H9 (cell line): ENCODE measurements around the gene CCL17. TPM values are rescaled to one million over a fixed set of nuclear protein-coding genes. Genes with fewer than 3 reads are reported as not detected.
"Not testable (repeated sequence)": the region's sequence is repeated elsewhere in the genome, so short reads cannot be mapped to it uniquely, and the experiment has no call there.

ENCODE experiments used
- DNase-seq: peaks from one replicate; pipeline ENCODE4 v3.0.0-alpha.2; 2017
- H2AFZ ChIP-seq: one replicate; pipeline ENCODE4 v1.6.1; 2013; ENCODE audit warnings: mild to moderate bottlenecking, low read length, control low read depth, moderate library complexity
- H2AK5ac ChIP-seq: 2 replicates; pipeline ENCODE4 v1.6.1; 2013; ENCODE audit warnings: low read length, control low read depth, mixed read lengths; ENCODE audit not compliant: insufficient read length
- H2BK120ac ChIP-seq: one replicate; pipeline ENCODE4 v1.6.1; 2013; ENCODE audit warnings: low read depth, mild to moderate bottlenecking, low read length, control low read depth, inconsistent platforms; ENCODE audit not compliant: poor library complexity, severe bottlenecking
- H2BK12ac ChIP-seq: 2 replicates; pipeline ENCODE4 v1.6.1; 2013; ENCODE audit warnings: low read length, control low read depth, mixed read lengths, low read depth; ENCODE audit not compliant: insufficient read length
- H2BK15ac ChIP-seq: 2 replicates; pipeline ENCODE4 v1.6.1; 2013; ENCODE audit warnings: low read depth, low read length, control low read depth
- H2BK20ac ChIP-seq: one replicate; pipeline ENCODE4 v1.6.1; 2013; ENCODE audit warnings: low read depth, mild to moderate bottlenecking, low read length, control low read depth, inconsistent platforms; ENCODE audit not compliant: poor library complexity, severe bottlenecking
- H2BK5ac ChIP-seq: 2 replicates; pipeline ENCODE4 v1.6.1; 2013; ENCODE audit warnings: low read length, control low read depth, mixed read lengths; ENCODE audit not compliant: insufficient read length
- H3K14ac ChIP-seq: 2 replicates; pipeline ENCODE4 v1.6.1; 2013; ENCODE audit warnings: low read length, control low read depth; ENCODE audit not compliant: insufficient read depth
- H3K18ac ChIP-seq: 2 replicates; pipeline ENCODE4 v1.6.1; 2013; ENCODE audit warnings: low read depth, mild to moderate bottlenecking, mixed read lengths, low read length, control low read depth; ENCODE audit not compliant: insufficient read length
- H3K23ac ChIP-seq: 2 replicates; pipeline ENCODE4 v1.6.1; 2013; ENCODE audit warnings: low read length, control low read depth, mixed read lengths, low read depth; ENCODE audit not compliant: insufficient read length
- H3K23me2 ChIP-seq: 2 replicates; pipeline ENCODE4 v1.6.1; 2013; ENCODE audit warnings: low read depth, mild to moderate bottlenecking, mixed read lengths, low read length, control low read depth; ENCODE audit not compliant: insufficient read length, poor library complexity, severe bottlenecking
- H3K27ac ChIP-seq: 2 replicates; pipeline ENCODE4 v1.5.1; 2013; ENCODE audit warnings: low read length, control low read depth, mixed read lengths, low read depth; ENCODE audit not compliant: insufficient read length
- H3K27me3 ChIP-seq: 2 replicates; pipeline ENCODE4 v1.6.1; 2013; ENCODE audit warnings: low read length, control low read depth, inconsistent platforms; ENCODE audit not compliant: insufficient read depth
- H3K4ac ChIP-seq: 2 replicates; pipeline ENCODE4 v1.6.1; 2013; ENCODE audit warnings: low read depth, mild to moderate bottlenecking, control low read depth, inconsistent platforms, low read length, moderate library complexity
- H3K4me1 ChIP-seq: 2 replicates; pipeline ENCODE4 v1.6.1; 2013; ENCODE audit warnings: low read length, control low read depth, inconsistent platforms; ENCODE audit not compliant: insufficient read depth
- H3K4me2 ChIP-seq: 2 replicates; pipeline ENCODE4 v1.6.1; 2013; ENCODE audit warnings: low read length, control low read depth, mixed read lengths; ENCODE audit not compliant: insufficient read length, insufficient read depth
- H3K56ac ChIP-seq: 2 replicates; pipeline ENCODE4 v1.6.1; 2013; ENCODE audit warnings: low read depth, mild to moderate bottlenecking, mixed read lengths, low read length, control low read depth; ENCODE audit not compliant: insufficient read length
- H3K79me1 ChIP-seq: 2 replicates; pipeline ENCODE4 v1.6.1; 2013; ENCODE audit warnings: low read depth, mild to moderate bottlenecking, moderate library complexity, low read length, control low read depth, inconsistent platforms; ENCODE audit not compliant: insufficient read depth, poor library complexity, severe bottlenecking
- H3K79me2 ChIP-seq: 2 replicates; pipeline ENCODE4 v1.6.1; 2013; ENCODE audit warnings: low read length, control low read depth, inconsistent platforms; ENCODE audit not compliant: insufficient read depth
- H3K9ac ChIP-seq: 2 replicates; pipeline ENCODE4 v1.6.1; 2013; ENCODE audit warnings: low read length, control low read depth, mixed read lengths; ENCODE audit not compliant: insufficient read length; ENCODE audit errors: extremely low read depth
- H3K9me3 ChIP-seq: one replicate; pipeline ENCODE4 v1.6.1; 2013; ENCODE audit warnings: low read depth, low read length, inconsistent platforms; ENCODE audit not compliant: control insufficient read depth
- H3T11ph ChIP-seq: one replicate; pipeline ENCODE4 v1.6.1; 2013; ENCODE audit warnings: mild to moderate bottlenecking, low read length, control low read depth, inconsistent platforms
- H4K20me1 ChIP-seq: one replicate; pipeline ENCODE4 v1.6.1; 2013; ENCODE audit not compliant: control insufficient read depth, insufficient read length, insufficient read depth
- H4K5ac ChIP-seq: 2 replicates; pipeline ENCODE4 v1.6.1; 2013; ENCODE audit warnings: low read depth, mild to moderate bottlenecking, mixed read lengths, low read length, control low read depth; ENCODE audit not compliant: insufficient read length
- H4K8ac ChIP-seq: replicated peaks from 2 replicates; pipeline ENCODE4 v1.6.1; 2013; ENCODE audit warnings: low read length, control low read depth, mixed read lengths, low read depth; ENCODE audit not compliant: insufficient read length
- H4K91ac ChIP-seq: 2 replicates; pipeline ENCODE4 v1.6.1; 2013; ENCODE audit warnings: low read depth, mild to moderate bottlenecking, moderate library complexity, mixed read lengths, low read length, control low read depth; ENCODE audit not compliant: insufficient read length
- H3K27ac Mint-ChIP-seq, 3 experiments: 2 replicates in 2 of 3; 3 replicates in 1 of 3; pipeline ENCODE4 v1.8.0; 2020 to 2021; ENCODE audit warnings: mixed read lengths in 3 of 3, mild to moderate bottlenecking in 1 of 3, moderate library complexity in 1 of 3
- H3K27me3 Mint-ChIP-seq: 2 replicates; pipeline ENCODE4 v1.8.0; 2021; ENCODE audit warnings: low read depth, mild to moderate bottlenecking, moderate library complexity, mixed read lengths
- H3K36me3 Mint-ChIP-seq, 3 experiments: 2 replicates in 2 of 3; 3 replicates in 1 of 3; pipeline ENCODE4 v1.8.0; 2020 to 2021; ENCODE audit warnings: low read depth in 3 of 3, mixed read lengths in 3 of 3; ENCODE audit not compliant: insufficient read depth in 1 of 3
- H3K4me1 Mint-ChIP-seq, 2 experiments: 2 replicates each; pipeline ENCODE4 v1.8.0; 2020; ENCODE audit warnings: mixed read lengths in 2 of 2
- H3K4me3 Mint-ChIP-seq, 2 experiments: 2 replicates in 1 of 2; 3 replicates in 1 of 2; pipeline ENCODE4 v1.8.0; 2020 to 2021; ENCODE audit warnings: mild to moderate bottlenecking in 2 of 2, mixed read lengths in 2 of 2, moderate library complexity in 1 of 2
- H3K9me3 Mint-ChIP-seq, 2 experiments: 2 replicates in 1 of 2; 3 replicates in 1 of 2; pipeline ENCODE4 v1.8.0; 2020; ENCODE audit warnings: mild to moderate bottlenecking in 2 of 2, mixed read lengths in 2 of 2, moderate library complexity in 1 of 2
- WGBS: extraction: QIAGEN DNeasy Blood & Tissue Kit; methylation state at CpG from one replicate; pipeline ENCODE4 v1.1.7; 2013; ENCODE audit warnings: missing lambda C conversion rate, low lambda C conversion rate, mixed read lengths; ENCODE audit not compliant: insufficient read length; ENCODE audit errors: extremely low coverage; 5-methylcytosine and 5-hydroxymethylcytosine counted together
- total RNA-seq: library from RNA; stranded (reverse); gene quantifications from 2 replicates; pipeline ENCODE4 v1.2.1, GENCODE V29; 2021
- TF ChIP-seq, protein P1 (sequence below): fragments of 200-600 bp; sonication (generic); conservative IDR thresholded peaks from 3 replicates; pipeline ENCODE4 v1.8.0; 2021; ENCODE audit warnings: antibody characterized with exemption, mild to moderate bottlenecking

CCL17 gene
- total RNA-seq, 1 experiment from 2014 or later, result not detected

DNA sequence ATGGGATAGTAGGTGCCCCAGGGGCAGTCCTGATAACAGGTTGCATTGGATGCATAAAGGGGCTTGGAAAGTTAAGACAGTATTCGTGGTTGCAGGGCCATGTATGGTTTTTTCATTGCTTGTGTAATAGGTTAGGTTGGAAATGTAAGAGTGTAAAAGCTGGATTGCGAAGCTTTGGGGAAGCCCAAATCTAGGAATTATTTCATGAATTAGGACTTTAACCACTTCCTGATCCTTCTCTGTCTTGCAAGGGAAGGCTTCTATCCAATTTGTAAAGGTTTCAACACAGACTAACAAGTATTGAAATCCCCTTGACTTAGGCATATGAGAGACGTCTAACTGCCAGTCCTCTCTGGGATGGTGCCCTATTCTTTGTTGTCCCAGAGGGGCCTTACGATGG, 7.8 kb upstream of the CCL17 start:
- no peak overlapping the region for H3K27ac Mint-ChIP-seq
- no peaks in the 10 kb centered on the region for H3K4me1 Mint-ChIP-seq
- peaks cover 7% of the 10 kb centered on the region; the same call in 1 of the 2 replicates for H3K27me3 Mint-ChIP-seq
- Histone ChIP-seq H2AFZ (no peak overlapping the region), H3K23me2 (no peaks in the 10 kb centered on the region), H4K20me1 (peaks cover 2% of the 10 kb centered on the region), H3K18ac (no peak overlapping the region), H3K9ac (no peak overlapping the region), H2BK20ac (no peak overlapping the region), H3K56ac (no peak overlapping the region), H4K8ac (no peak overlapping the region), H3K4ac (no peak overlapping the region), H3K4me1 (no peaks in the 10 kb centered on the region), H3K4me2 (no peak overlapping the region), H2BK15ac (no peak overlapping the region), H3K14ac (no peak overlapping the region), H3K23ac (no peak overlapping the region), H3K9me3 (no peaks in the 10 kb centered on the region), H3K79me2 (no peaks in the 10 kb centered on the region), H3K27ac (no peak overlapping the region), H3K79me1 (no peaks in the 10 kb centered on the region), H3T11ph (no peak overlapping the region), H2BK120ac (no peak overlapping the region), H2BK5ac (no peak overlapping the region), H4K5ac (no peak overlapping the region), H2BK12ac (no peak overlapping the region), H4K91ac (no peak overlapping the region), H3K27me3 (no peaks in the 10 kb centered on the region), H2AK5ac (no peak overlapping the region)
- H3K36me3 Mint-ChIP-seq, result no peaks in the 10 kb centered on the region
- TF ChIP-seq, protein P1, sequence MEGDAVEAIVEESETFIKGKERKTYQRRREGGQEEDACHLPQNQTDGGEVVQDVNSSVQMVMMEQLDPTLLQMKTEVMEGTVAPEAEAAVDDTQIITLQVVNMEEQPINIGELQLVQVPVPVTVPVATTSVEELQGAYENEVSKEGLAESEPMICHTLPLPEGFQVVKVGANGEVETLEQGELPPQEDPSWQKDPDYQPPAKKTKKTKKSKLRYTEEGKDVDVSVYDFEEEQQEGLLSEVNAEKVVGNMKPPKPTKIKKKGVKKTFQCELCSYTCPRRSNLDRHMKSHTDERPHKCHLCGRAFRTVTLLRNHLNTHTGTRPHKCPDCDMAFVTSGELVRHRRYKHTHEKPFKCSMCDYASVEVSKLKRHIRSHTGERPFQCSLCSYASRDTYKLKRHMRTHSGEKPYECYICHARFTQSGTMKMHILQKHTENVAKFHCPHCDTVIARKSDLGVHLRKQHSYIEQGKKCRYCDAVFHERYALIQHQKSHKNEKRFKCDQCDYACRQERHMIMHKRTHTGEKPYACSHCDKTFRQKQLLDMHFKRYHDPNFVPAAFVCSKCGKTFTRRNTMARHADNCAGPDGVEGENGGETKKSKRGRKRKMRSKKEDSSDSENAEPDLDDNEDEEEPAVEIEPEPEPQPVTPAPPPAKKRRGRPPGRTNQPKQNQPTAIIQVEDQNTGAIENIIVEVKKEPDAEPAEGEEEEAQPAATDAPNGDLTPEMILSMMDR, result no peak
- no peak for DNase-seq
- H3K9me3 Mint-ChIP-seq, result no peaks in the 10 kb centered on the region
- WGBS, result no CpG with 5 or more reads among the region's 4 CpGs
- no peak overlapping the region for H3K4me3 Mint-ChIP-seq

DNA sequence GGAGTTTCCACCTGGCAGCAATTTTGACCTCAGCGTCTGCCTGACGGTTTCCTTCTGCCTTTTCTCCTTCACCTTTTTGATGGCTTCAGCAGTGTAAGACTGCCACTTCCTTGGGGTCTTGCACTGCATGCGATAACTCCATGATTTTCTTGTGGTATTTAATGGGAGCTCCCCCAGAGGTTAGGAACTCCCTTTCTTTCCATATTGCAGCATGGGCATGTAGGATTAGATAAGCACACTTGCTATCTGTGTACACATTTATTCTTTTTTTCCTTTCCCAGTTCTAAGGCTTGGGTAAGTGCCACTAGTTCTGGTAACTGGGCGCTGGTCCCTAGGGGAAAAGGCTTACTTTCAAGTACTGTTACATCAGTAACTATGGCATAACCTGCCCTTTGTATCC, 7.1 kb upstream of the CCL17 start:
- not testable (repeated sequence) for H3K14ac ChIP-seq, H2BK20ac ChIP-seq, H4K20me1 ChIP-seq, H3K4ac ChIP-seq, H2BK12ac ChIP-seq, H3K4me2 ChIP-seq, H3K27me3 ChIP-seq, H3K4me1 Mint-ChIP-seq, DNase-seq, H4K91ac ChIP-seq, H3K27ac ChIP-seq, H2AFZ ChIP-seq, H3K9ac ChIP-seq, H2BK15ac ChIP-seq, H4K8ac ChIP-seq, H3K79me1 ChIP-seq, H3K56ac ChIP-seq, H3K9me3 ChIP-seq, H2BK120ac ChIP-seq, H3K23me2 ChIP-seq, H3K4me3 Mint-ChIP-seq, H2BK5ac ChIP-seq, H3K36me3 Mint-ChIP-seq, H4K5ac ChIP-seq, H2AK5ac ChIP-seq, H3K9me3 Mint-ChIP-seq, H3K79me2 ChIP-seq, H3K18ac ChIP-seq, H3K23ac ChIP-seq, H3T11ph ChIP-seq, H3K4me1 ChIP-seq, H3K27ac Mint-ChIP-seq, H3K27me3 Mint-ChIP-seq
- WGBS, result no CpG with 5 or more reads among the region's 4 CpGs
